GM21367 (cell line): Measurements from ENCODE around the gene HOXA6.

ENCODE experiments used
- ATAC-seq: cut with Tn5 transposase; IDR thresholded peaks from one replicate; pipeline ENCODE4 v1.9.1; 2021; ENCODE audit not compliant: unreplicated experiment

Gene HOXA6

GRCh38 chr7:27173956-27174873, 26.6 kb upstream of the HOXA6 start, which contains the start of gene HOXA10:
TSS of gene HOXA10 (minus strand) at chr7:27174320. CDS start at chr7:27174306, 14 bp downstream.
- ATAC-seq: no peak

- ATAC-seq: no peak
Observed at GRCh38 chr7:27173511-27173955, 26.0 kb upstream of the HOXA6 start.

- no peak for ATAC-seq
Observed at GRCh38 chr7:27172823-27173510, 25.4 kb upstream of the HOXA6 start.

GRCh38 chr7:27172315-27172774, 24.8 kb upstream of the HOXA6 start:
- ATAC-seq: no peak

- no peak for ATAC-seq
Observed at GRCh38 chr7:27171637-27172314, 24.2 kb upstream of the HOXA6 start.

- no peak for ATAC-seq
Observed at GRCh38 chr7:27171325-27171636, 23.7 kb upstream of the HOXA6 start.

GRCh38 chr7:27170426-27171324, 23.1 kb upstream of the HOXA6 start:
- no peak for ATAC-seq

GRCh38 chr7:27169658-27170425, 22.3 kb upstream of the HOXA6 start:
- ATAC-seq: no peak

- no peak for ATAC-seq
Observed at GRCh38 chr7:27168265-27168947, 20.8 kb upstream of the HOXA6 start.

GRCh38 chr7:27167916-27168264, 20.3 kb upstream of the HOXA6 start:
- no peak for ATAC-seq

GRCh38 chr7:27166531-27167505, 19.2 kb upstream of the HOXA6 start:
- no peak for ATAC-seq

- ATAC-seq: no peak
Observed at GRCh38 chr7:27165996-27166530, 18.5 kb upstream of the HOXA6 start.

GRCh38 chr7:27165089-27165995, 17.8 kb upstream of the HOXA6 start, which contains the start of gene HOXA9:
TSS of gene HOXA9 (minus strand) at chr7:27165537. CDS start at chr7:27165457, 80 bp downstream.
- ATAC-seq: no peak

GRCh38 chr7:27164367-27165088, 17.0 kb upstream of the HOXA6 start:
- ATAC-seq: no peak

- no peak for ATAC-seq
Observed at GRCh38 chr7:27164045-27164366, 16.4 kb upstream of the HOXA6 start.
